Measurements from ENCODE around the gene KCTD17. TPM values are rescaled to one million over a fixed set of nuclear protein-coding genes. Genes with fewer than 3 reads are reported as not detected.

Gene KCTD17
- total RNA-seq, 4 donors from 2014 or later: 1.8 to 3.3 (median 2.6) TPM

DNA sequence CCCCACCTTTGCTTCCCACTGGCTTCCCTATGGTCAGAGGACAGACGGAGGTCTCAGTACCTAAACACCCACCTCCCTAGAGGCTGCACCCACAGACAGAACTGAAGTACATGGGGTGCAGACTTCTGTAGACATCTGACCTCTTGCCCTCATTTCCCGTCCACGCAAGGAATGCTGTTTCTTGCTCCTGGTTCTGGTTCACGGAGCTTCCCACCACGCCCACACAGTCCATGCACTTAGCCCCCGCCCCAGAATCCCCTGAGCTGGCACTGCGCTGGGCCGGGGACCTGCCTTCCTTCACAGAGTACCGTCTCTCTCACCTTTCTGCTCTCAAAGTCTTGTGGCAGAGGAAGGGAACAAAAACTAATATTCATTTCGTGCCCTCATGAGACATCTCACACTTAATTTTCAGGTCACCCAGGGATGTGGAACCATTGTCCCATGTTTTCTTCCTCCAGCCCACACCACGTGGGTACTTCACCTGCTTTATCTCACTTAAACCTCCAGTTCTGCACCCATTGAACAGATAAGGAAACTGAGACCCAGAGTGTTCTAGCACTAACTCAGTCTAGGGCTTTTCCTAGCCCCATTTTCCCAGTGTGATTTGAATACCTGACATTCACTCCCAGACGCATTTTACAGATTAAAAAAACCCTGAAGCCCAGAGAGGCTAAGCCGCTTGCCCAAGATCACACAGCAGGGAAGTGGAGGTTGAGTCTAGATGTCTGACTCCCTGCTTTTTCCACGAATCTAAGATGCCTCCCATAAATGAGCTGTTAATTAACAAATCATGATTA is 52.3 kb downstream of the KCTD17 start:
- H3K9me3 ChIP-seq: no peaks in the 10 kb centered on the region
- H3K4me3 ChIP-seq: no peak overlapping the region
- ATAC-seq (no peak), DNase-seq (no peak)
- H3K27me3 ChIP-seq: peaks cover 0 to 19% (median 8%) of the 10 kb centered on the region in 3 donors
- H3K4me1 ChIP-seq: no peaks in the 10 kb centered on the region
- TF ChIP-seq, protein P1, sequence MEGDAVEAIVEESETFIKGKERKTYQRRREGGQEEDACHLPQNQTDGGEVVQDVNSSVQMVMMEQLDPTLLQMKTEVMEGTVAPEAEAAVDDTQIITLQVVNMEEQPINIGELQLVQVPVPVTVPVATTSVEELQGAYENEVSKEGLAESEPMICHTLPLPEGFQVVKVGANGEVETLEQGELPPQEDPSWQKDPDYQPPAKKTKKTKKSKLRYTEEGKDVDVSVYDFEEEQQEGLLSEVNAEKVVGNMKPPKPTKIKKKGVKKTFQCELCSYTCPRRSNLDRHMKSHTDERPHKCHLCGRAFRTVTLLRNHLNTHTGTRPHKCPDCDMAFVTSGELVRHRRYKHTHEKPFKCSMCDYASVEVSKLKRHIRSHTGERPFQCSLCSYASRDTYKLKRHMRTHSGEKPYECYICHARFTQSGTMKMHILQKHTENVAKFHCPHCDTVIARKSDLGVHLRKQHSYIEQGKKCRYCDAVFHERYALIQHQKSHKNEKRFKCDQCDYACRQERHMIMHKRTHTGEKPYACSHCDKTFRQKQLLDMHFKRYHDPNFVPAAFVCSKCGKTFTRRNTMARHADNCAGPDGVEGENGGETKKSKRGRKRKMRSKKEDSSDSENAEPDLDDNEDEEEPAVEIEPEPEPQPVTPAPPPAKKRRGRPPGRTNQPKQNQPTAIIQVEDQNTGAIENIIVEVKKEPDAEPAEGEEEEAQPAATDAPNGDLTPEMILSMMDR (IDR thresholded peaks at IDR 0.05 in 4 of 5, conservative IDR thresholded peaks at IDR 0.05 in 1 of 5): no peak
- TF ChIP-seq POLR2A (IDR thresholded peaks at IDR 0.05): no peak
- intact Hi-C loops (cut with DNase I; ENCODE audit: low total_unique reads): no loop called here
- in situ Hi-C loops (cut with MboI; ENCODE audit: low sequenced_read_pairs in 4 of 4): no loop called here
- no peaks in the 10 kb centered on the region for H3K36me3 ChIP-seq
- no peak overlapping the region for H3K27ac ChIP-seq

DNA sequence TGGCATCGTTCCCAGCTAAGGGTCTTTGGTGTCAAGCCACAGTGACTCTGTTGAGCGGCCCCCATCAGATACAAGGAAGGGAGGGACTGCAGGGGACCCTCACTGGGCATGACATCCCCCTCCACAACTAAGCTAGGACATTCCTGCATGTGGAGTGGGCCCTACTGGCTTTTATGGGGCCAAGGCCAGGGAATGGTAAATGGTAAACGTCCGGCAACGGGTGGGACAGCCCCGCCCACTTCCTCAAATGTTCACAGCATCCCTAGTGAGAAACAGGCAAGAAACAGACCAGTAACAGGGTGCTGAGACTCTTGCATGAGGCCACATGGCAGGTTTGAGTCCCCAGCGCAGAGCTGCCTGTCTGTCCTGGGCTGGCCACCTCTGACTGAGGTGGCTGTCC is 53.6 kb downstream of the KCTD17 start:
- H3K4me3 ChIP-seq: no peak overlapping the region
- ATAC-seq (no peak), DNase-seq (no peak)
- in situ Hi-C loops (cut with MboI; ENCODE audit: low sequenced_read_pairs in 4 of 4): no loop called here
- H3K4me1 ChIP-seq: no peaks in the 10 kb centered on the region
- intact Hi-C loops (cut with DNase I; ENCODE audit: low total_unique reads): no loop called here
- H3K36me3 ChIP-seq: no peaks in the 10 kb centered on the region
- H3K9me3 ChIP-seq: no peaks in the 10 kb centered on the region
- no peak overlapping the region for H3K27ac ChIP-seq
- TF ChIP-seq, protein P1 (IDR thresholded peaks at IDR 0.05 in 4 of 5, conservative IDR thresholded peaks at IDR 0.05 in 1 of 5): no peak
- no peak for TF ChIP-seq POLR2A (IDR thresholded peaks at IDR 0.05)
- peaks cover 0 to 16% (median 8%) of the 10 kb centered on the region in 3 donors for H3K27me3 ChIP-seq

DNA sequence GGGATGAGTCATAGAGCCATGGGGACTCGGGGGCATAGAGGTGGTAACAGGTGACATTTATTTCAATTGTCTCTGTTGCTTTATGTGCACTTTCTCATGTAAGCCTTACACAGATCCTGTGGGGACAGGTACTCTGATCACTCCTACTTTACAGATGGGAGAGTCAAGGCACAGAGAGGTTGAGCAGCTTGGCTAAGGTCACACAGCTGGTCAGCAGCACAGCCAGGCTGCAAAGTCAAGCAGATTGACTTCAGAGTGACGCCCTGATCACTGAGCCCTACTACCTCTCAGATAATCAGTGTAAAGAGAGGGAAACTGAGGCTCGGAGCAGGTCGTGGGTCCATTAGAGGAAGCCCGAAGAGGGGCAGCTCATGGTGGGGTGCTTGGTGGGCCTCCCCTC is 54.4 kb downstream of the KCTD17 start:
- ATAC-seq: no peak
- no peak for TF ChIP-seq POLR2A (IDR thresholded peaks at IDR 0.05)
- TF ChIP-seq, protein P1 (IDR thresholded peaks at IDR 0.05 in 4 of 5, conservative IDR thresholded peaks at IDR 0.05 in 1 of 5): no peak
- no peaks in the 10 kb centered on the region for H3K4me1 ChIP-seq
- in situ Hi-C loops (cut with MboI; ENCODE audit: low sequenced_read_pairs in 4 of 4) (no loop called here), intact Hi-C loops (cut with DNase I; ENCODE audit: low total_unique reads) (no loop called here)
- H3K4me3 ChIP-seq: no peak overlapping the region
- no peak for DNase-seq
- H3K27me3 ChIP-seq: peaks cover 0 to 16% (median 8%) of the 10 kb centered on the region in 3 donors
- no peak overlapping the region for H3K27ac ChIP-seq
- no peaks in the 10 kb centered on the region for H3K36me3 ChIP-seq
- no peaks in the 10 kb centered on the region for H3K9me3 ChIP-seq

DNA sequence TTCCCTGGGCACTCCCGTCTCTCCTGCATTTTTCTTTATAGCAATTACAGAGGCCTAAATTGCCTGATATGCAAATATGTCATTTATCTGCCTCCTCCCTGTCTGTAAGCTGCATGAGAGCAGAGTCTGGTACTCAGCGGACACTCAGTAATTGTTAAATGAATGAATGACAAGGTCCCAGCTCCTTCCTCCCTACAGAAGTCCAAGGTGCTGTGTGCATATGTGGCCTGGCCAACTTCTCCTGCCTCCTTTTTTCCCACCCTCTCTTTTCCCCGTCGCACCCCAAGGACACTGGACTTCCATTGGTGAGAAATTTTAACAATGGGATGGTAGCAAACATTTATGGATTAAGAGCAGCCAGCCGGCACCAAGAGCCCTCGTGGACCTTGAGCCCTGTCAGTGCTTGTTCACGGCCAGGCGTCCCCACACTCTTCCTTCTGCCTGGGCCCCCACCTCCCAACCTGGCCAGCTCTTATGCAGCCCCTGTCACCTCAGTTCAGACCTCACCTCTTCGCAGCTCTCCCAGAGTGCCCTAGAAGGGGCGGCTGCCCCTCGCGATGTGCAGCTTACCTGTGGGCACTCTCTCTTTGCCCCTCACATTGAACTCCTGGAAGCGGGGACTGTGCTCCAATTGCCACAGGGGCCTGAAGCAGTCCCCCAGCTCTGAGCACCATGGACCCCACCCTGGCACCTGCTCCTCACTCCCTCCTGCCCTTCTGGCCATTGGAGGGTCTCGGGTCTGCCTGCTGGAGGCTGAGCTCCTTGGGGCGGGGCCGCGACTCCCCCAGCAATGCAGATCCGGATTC is 56.5 kb downstream of the KCTD17 start:
- no peaks in the 10 kb centered on the region for H3K4me1 ChIP-seq
- no peak for ATAC-seq
- TF ChIP-seq, protein P1 (IDR thresholded peaks at IDR 0.05 in 4 of 5, conservative IDR thresholded peaks at IDR 0.05 in 1 of 5): no peak
- TF ChIP-seq POLR2A (IDR thresholded peaks at IDR 0.05): no peak
- intact Hi-C loops (cut with DNase I; ENCODE audit: low total_unique reads) (no loop called here), in situ Hi-C loops (cut with MboI; ENCODE audit: low sequenced_read_pairs in 4 of 4) (no loop called here)
- no peaks in the 10 kb centered on the region for H3K36me3 ChIP-seq
- no peak overlapping the region for H3K4me3 ChIP-seq
- peaks cover 0 to 25% (median 15%) of the 10 kb centered on the region in 3 donors for H3K27me3 ChIP-seq
- no peak for DNase-seq
- H3K9me3 ChIP-seq: no peaks in the 10 kb centered on the region
- H3K27ac ChIP-seq: no peak overlapping the region
